ENCODE results near the gene ETV6. TPM values are rescaled to one million over a fixed set of nuclear protein-coding genes. Genes with fewer than 3 reads are reported as not detected.
A peak's percentile ranks its signal among the peaks of the same experiment; 100 is the strongest.

The ETV6 gene
- total RNA-seq, 1 donor from 2014 or later = 119 TPM

DNA sequence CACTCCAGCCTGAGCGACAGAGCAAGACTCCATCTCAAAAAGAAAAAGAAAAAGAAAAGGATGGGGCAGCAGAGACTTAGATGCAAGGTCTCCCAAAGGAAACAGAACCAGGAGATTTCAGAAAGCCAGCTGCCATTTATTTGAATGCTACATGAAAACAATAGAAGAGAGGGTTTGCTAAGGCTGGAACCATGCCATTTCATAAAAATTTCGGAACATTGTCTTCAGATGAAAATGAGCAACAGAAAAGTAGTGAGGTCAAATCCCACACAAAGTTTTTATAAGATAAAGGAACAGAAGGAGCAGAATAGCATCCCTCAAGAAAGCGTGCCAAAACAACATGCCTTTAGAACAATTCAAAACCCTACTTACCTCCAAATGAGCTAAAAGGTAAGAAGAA lies 175.3 kb downstream of the ETV6 start:
- intact Hi-C loops (cut with micrococcal nuclease) = no loop called here
- Mint-ChIP-seq H3K4me1 (peaks cover 47% of the 10 kb centered on the region), H3K36me3 (ENCODE audit: low read depth) (peaks cover 39% of the 10 kb centered on the region), H3K27me3 (no peaks in the 10 kb centered on the region), H3K4me3 (peak overlapping the region; percentile 5), H3K27ac (peak overlapping the region; percentile 82), H3K9me3 (peaks cover 4% of the 10 kb centered on the region)
- DNase-seq = no peak

DNA sequence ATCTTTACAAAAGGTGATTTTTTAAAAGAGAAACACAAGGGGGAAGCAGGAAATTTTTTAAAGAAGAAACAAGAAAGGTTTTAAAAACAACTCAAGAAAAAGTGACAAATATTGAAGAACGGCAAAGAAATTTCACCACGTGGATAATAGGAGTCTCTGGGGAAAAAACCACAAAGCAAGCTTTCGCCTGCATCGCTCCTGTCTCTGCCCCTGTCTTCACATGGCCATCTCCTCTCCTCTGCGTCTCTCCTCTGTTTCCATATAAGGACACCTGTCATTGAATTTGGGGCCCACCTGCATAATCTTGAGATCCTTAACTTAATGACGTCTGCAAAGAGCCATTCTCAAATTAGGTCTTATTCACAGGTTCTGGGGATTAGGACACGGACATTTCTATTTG lies 175.8 kb downstream of the ETV6 start:
- H3K9me3 Mint-ChIP-seq = peaks cover 4% of the 10 kb centered on the region
- H3K27ac Mint-ChIP-seq = peak overlapping the region; percentile 82
- H3K4me1 Mint-ChIP-seq = peaks cover 47% of the 10 kb centered on the region
- intact Hi-C loops (cut with micrococcal nuclease) = no loop called here
- H3K4me3 Mint-ChIP-seq = peak overlapping the region; percentile 5
- no peaks in the 10 kb centered on the region for H3K27me3 Mint-ChIP-seq
- peaks cover 39% of the 10 kb centered on the region for H3K36me3 Mint-ChIP-seq (ENCODE audit: low read depth)
- no peak for DNase-seq

DNA sequence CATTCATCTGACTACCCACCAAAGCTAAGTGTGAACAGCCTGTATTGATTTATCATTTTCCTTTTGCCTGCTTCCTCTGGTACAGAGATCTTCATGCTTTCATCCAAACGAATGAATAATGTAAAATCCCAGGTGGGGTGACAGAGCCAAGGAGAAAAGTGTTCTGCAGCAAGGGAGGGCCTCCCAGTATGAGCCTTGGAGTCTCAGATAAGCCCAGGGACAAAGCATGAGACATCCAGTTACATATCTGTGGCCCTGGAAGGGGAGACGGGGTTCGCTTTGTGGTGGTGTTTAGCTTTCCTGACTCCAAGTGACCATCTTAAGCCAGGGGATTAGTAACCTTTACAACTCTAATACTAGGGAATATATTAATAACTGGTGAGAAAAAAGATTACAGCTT lies 177.1 kb downstream of the ETV6 start:
- peak overlapping the region; percentile 82 for H3K27ac Mint-ChIP-seq
- intact Hi-C loops (cut with micrococcal nuclease) = no loop called here
- no peak for DNase-seq

DNA sequence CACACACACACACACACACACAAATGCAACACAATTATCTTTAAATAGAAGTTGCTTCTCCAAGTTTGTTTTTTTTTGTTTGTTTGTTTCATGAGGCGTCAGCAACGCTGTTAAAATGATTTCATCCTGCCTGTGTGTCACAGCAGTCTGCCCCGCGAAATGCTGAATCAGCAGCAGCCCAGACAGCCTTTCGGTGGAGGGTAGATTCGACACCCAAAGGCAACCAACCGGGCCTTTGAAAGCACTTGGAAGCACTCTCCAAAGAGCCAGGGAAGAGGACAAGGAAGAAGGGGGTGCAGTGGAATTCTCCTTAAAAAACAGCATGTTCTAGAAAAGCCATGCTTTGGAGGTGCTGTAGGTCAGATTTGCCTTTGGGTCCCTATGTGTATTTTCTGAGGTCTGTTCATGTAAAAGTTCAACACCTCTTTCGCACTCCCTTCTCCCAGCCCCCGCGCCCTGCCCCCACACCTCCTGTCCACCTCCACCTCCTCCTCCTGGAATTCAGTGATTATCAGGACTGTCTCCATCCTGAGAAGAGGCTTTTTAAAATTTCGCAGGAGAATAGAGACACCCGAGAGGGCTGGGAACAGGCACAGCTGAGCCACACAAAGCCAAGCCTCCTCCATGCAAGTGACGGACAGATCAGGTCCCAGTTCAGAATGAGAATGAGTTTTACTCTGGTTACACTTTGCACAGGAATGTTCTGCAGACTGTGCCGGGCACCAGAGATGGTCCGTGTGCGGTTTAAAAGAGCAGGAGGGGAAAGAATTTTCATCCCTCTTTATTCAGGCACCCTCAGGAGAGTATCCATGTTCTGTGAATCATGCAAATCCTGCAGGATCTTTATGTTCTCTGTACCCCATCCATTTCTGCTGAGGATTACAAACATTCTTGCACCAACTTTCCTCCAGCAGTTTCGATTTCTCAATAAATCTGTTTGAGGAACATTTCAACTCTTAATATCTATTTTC lies 177.9 kb downstream of the ETV6 start:
- H3K27ac Mint-ChIP-seq = peak overlapping the region; percentile 74

More for the DNA sequence above, 177.1 kb downstream of the ETV6 start:
- H3K9me3 Mint-ChIP-seq = peaks cover 4% of the 10 kb centered on the region
- no peaks in the 10 kb centered on the region for H3K27me3 Mint-ChIP-seq
- H3K4me1 Mint-ChIP-seq = peaks cover 45% of the 10 kb centered on the region
- H3K4me3 Mint-ChIP-seq = peak overlapping the region; percentile 17
- H3K36me3 Mint-ChIP-seq (ENCODE audit: low read depth) = peaks cover 35% of the 10 kb centered on the region

DNA sequence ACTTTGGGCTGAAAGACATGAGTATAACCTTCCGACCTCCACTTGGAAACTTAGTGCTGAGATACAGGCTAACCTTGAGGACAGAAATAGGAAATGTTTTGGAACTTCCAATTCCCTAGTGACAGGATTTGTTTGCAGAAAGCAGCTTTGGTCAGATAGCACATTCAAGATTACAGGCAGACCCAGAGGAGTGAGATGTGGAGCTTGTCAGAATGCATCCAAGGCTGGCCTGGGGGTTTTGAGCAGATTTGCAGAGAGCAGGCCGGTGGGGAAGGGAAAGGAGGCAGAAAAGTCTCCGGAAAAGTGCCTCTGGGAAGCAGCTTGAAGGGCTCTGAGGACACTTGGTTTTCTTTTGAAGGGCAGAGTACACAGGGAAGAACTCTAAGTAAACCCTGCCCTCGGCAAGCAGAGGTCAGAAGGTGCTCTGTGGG lies 180.3 kb downstream of the ETV6 start:
- Mint-ChIP-seq H3K27ac (no peak overlapping the region), H3K9me3 (peaks cover 3% of the 10 kb centered on the region), H3K4me3 (no peak overlapping the region), H3K27me3 (no peaks in the 10 kb centered on the region), H3K4me1 (peaks cover 45% of the 10 kb centered on the region), H3K36me3 (ENCODE audit: low read depth) (peaks cover 40% of the 10 kb centered on the region)
- DNase-seq = no peak
- intact Hi-C loops (cut with micrococcal nuclease) = no loop called here

More for the DNA sequence above, 177.9 kb downstream of the ETV6 start:
- intact Hi-C loops (cut with micrococcal nuclease) = no loop called here
- DNase-seq = no peak
- H3K27me3 Mint-ChIP-seq = no peaks in the 10 kb centered on the region
- peaks cover 45% of the 10 kb centered on the region for H3K4me1 Mint-ChIP-seq
- no peak overlapping the region for H3K4me3 Mint-ChIP-seq
- peaks cover 3% of the 10 kb centered on the region for H3K9me3 Mint-ChIP-seq
- peaks cover 35% of the 10 kb centered on the region for H3K36me3 Mint-ChIP-seq (ENCODE audit: low read depth)

DNA sequence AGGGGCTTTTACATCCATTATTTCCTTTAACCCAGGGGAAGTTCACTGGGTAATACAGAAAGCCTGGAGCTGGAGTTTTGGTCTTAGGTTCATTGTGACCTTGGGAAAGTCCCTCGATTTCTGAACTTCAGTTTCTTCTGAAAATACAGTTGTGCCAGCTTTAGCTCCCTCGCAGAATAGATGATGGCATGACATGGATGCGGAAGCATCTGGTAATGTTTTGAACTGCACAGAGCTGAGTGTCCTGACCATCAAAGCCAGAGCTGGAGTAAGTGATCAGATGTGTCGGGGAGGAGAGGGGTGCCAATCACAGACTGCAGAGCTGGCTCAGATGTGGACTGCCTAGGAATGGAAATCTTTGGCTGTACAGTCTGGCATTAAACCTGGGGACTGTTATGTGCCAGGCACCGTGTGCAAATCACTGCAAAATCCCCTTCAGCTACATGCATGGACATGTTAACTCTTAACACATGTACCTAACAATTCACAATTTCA lies 180.9 kb downstream of the ETV6 start:
- intact Hi-C loops (cut with micrococcal nuclease) = no loop called here

DNA sequence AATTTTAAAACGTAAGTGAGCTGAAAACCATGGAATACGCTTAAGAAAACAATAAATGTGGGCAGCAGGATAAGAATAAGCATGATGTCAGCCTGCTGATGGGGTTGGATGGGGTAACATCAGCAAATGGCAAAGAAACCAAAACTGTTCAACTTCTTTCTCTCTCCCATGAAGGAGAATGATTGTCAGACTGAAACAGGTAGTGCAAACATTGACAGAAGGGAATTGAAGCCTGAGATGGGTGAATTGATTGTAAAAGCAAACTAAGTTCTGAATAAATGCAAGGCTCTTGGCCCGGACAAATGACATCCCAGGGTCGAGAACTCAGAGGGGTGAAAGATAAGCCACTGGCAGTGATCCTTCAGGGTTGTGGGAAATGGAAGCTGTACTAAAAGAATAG lies 182.6 kb downstream of the ETV6 start:
- Mint-ChIP-seq H3K4me3 (peak overlapping the region; percentile 48), H3K36me3 (ENCODE audit: low read depth) (peaks cover 29% of the 10 kb centered on the region), H3K4me1 (peaks cover 50% of the 10 kb centered on the region), H3K27me3 (no peaks in the 10 kb centered on the region), H3K27ac (peak overlapping the region; percentile 93), H3K9me3 (peaks cover 3% of the 10 kb centered on the region)
- intact Hi-C loops (cut with micrococcal nuclease) = no loop called here
- DNase-seq = no peak

More for the DNA sequence above, 180.9 kb downstream of the ETV6 start:
- DNase-seq = no peak
- no peaks in the 10 kb centered on the region for H3K27me3 Mint-ChIP-seq
- H3K4me3 Mint-ChIP-seq = no peak overlapping the region
- no peak overlapping the region for H3K27ac Mint-ChIP-seq
- peaks cover 3% of the 10 kb centered on the region for H3K9me3 Mint-ChIP-seq
- peaks cover 45% of the 10 kb centered on the region for H3K4me1 Mint-ChIP-seq
- H3K36me3 Mint-ChIP-seq (ENCODE audit: low read depth) = peaks cover 37% of the 10 kb centered on the region

DNA sequence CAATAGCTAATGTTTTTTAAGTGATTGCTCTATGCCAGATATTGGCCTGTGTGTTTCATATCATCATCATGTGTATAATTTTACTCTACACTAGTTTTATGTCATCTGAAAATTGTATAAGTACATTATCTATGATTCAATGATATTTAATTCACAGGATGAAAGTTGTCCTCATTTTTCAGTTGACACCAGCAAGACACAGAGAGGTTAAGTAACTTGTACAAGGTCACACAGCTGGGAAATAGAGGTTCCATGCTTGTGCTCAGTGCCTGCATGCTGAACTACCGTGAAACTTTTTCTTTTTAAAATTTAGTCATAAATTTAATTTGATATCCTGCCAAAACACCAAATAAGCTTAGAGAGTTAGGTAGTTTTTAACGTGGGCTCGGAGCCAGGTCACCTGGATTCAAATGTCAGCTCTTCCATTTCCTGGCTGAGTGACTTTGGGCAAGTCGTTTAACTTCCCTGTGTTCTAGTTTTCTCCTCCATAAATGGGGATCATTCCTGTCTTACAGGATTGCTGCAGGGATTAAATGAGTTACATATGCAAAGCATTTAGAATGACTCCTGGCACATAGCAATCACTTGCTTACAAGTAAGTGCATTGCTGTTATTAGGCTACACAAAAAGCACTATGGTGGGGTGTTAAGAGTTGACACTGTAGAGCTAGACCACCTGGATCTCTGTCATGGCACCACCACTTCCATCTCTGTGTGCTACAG lies 183.9 kb downstream of the ETV6 start:
- DNase-seq = no peak
- peak overlapping the region; percentile 19 for H3K4me3 Mint-ChIP-seq
- intact Hi-C loops (cut with micrococcal nuclease) = no loop called here
- peaks cover 59% of the 10 kb centered on the region for H3K4me1 Mint-ChIP-seq
- H3K27me3 Mint-ChIP-seq = no peaks in the 10 kb centered on the region
- peaks cover 38% of the 10 kb centered on the region for H3K36me3 Mint-ChIP-seq (ENCODE audit: low read depth)
- H3K9me3 Mint-ChIP-seq = peaks cover 3% of the 10 kb centered on the region
- peak overlapping the region; percentile 97 for H3K27ac Mint-ChIP-seq

DNA sequence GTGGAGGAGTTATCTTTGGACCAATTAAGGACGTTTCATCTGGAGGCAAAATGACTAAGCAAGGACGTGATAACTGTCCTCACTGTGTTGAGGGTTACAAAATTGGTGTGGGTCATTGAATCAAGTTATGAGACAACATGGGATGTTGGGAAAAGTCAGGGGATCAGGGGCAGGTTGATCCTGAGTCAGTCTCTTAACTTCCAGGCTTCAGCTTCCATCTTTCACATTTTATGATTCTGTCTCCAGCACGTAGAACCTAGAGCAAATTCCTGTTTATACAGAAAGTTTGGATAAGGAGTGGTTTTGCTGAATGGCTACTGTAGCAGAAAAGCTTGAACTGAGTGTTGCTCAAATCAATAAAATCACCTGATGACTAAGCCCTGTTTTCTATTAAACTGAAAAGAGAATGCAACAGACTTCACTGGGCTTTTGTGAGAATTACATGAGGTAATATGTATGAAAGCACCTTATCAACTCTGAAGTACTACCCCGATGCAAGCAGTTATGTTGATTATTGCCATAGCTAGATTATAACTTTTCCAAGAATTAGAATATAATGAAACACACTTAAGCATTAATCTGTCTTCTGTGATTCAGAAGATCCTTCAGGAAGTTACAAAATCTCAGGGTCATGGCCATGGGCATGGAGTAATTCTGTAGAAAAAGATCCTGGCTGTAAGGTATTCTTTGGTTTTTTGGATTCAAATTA lies 184.8 kb downstream of the ETV6 start:
- H3K4me1 Mint-ChIP-seq = peaks cover 67% of the 10 kb centered on the region
- intact Hi-C loops (cut with micrococcal nuclease) = loop anchor here (2.0 kb wide), 1 partner anchor 21 kb away; no protein-coding TSS in a partner anchor
- H3K36me3 Mint-ChIP-seq (ENCODE audit: low read depth) = peaks cover 47% of the 10 kb centered on the region
- DNase-seq = no peak
- H3K27me3 Mint-ChIP-seq = no peaks in the 10 kb centered on the region
- peaks cover 5% of the 10 kb centered on the region for H3K9me3 Mint-ChIP-seq
- H3K27ac Mint-ChIP-seq = peak overlapping the region; percentile 97
- peak overlapping the region; percentile 19 for H3K4me3 Mint-ChIP-seq

DNA sequence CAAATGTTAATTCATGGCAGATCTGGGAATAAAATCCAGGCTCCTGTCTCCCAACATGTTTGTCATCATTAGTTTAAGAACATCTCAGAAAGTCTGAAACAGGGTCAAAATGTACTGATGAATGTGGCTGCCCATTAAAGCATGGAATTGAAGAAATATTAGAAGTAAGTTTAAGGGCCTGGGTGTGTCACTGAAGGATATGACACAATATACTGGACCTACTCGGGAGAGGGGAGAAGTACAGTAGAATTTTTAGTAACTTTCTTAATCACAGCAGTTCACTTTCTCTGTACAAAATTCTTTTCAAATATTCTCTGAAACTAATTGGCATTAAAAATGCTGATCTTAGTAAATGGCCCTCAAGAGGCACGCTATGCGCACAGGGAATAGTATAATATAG lies 185.5 kb downstream of the ETV6 start:
- no peaks in the 10 kb centered on the region for H3K27me3 Mint-ChIP-seq
- DNase-seq = no peak
- peak overlapping the region; percentile 97 for H3K27ac Mint-ChIP-seq
- peaks cover 54% of the 10 kb centered on the region for H3K36me3 Mint-ChIP-seq (ENCODE audit: low read depth)
- H3K4me1 Mint-ChIP-seq = peaks cover 70% of the 10 kb centered on the region
- intact Hi-C loops (cut with micrococcal nuclease) = loop anchor here (2.0 kb wide), 1 partner anchor 22 kb away; no protein-coding TSS in a partner anchor
- H3K9me3 Mint-ChIP-seq = peaks cover 6% of the 10 kb centered on the region
- peak overlapping the region; percentile 49 for H3K4me3 Mint-ChIP-seq

DNA sequence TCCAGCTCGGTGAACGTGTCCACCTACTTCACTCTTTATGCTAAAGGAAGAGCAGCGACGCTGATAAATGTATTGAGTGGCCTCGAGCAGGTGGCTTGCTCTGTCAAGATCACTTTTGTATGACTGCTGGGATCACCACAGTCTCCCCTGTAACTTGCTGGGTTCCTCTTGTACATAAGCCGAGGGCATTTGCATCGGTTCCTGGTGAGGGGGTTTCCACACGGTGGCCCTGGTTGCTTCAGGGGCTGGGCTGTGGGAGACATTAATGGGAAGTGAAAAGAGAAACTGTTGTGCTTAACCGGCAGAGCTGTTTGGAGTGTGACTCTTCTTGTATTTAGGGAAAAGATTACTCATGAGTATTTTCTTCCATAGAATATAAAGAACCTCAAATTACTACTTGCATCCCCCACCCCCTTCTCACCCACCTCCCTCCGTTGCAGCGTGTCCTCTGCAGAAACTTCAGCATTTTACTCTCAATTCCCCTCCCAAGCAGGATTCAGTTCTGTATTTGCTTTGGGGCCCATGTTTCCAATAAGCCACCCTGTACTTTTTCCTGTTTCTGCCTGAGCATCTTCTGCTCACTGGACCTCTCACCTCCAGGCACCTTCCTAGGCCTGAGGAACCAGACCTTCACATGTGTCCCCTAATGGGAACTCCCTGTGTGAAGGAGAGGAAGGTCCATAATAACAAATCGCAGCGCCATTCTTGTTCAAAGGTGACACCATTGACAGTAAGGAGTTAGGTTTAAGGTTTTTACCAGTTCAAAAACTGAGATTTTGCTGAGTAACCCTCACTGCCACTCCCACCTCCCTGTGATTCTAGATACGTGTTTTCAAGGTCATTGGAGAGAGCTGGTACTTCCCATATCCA lies 187.0 kb downstream of the ETV6 start:
- Mint-ChIP-seq H3K4me3 (peak overlapping the region; percentile 55), H3K27me3 (no peaks in the 10 kb centered on the region), H3K36me3 (ENCODE audit: low read depth) (peaks cover 70% of the 10 kb centered on the region), H3K27ac (peak overlapping the region; percentile 97), H3K4me1 (peaks cover 76% of the 10 kb centered on the region), H3K9me3 (peaks cover 6% of the 10 kb centered on the region)
- peak; percentile 84 for DNase-seq
- intact Hi-C loops (cut with micrococcal nuclease) = loop anchor here (1.0 to 2.0 kb wide), 12 partner anchors 24 to 256 kb away; partner anchors contain the start of gene ETV6

DNA sequence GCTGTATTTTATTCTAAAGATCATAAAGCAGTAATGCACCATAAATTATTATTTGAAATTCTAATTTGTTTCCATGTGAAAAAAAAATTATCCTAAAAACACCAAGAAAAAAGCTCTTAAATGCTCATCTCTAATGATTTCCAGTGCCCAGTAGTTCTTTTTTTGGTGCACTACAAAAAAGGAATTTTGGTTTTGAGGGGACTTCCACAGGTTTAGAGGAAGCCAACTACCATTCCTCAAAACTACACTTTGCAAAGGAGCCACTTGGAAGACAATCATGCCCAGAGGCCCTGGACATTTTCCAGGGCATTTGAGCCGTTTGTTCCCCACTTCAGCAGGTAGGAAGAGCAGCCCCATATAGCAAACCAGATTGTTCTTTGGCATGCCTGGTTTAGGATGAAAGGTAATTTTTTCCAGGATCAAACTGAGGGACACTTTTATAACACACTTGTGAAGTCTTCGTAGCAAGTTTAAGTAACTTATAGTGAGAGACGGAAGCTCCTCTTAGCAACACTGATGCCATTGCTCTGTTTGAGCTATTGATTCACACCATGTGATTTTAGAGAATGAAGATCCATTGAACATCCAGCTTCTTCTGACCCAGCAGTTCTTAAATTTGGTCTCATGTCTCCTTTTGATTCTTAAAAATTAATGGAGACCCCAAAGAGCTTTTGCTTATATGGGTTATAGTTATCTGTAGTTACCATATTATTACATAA lies 187.9 kb downstream of the ETV6 start:
- Mint-ChIP-seq H3K9me3 (peaks cover 6% of the 10 kb centered on the region), H3K4me1 (peaks cover 72% of the 10 kb centered on the region), H3K36me3 (ENCODE audit: low read depth) (peaks cover 67% of the 10 kb centered on the region), H3K27ac (peak overlapping the region; percentile 97), H3K4me3 (peak overlapping the region; percentile 11), H3K27me3 (no peaks in the 10 kb centered on the region)
- no peak for DNase-seq
- intact Hi-C loops (cut with micrococcal nuclease) = loop anchor here (2.0 kb wide), 3 partner anchors 105 to 257 kb away; no protein-coding TSS in a partner anchor
